Medulla oblongata (tissue), 1 donor: ENCODE measurements around the gene SHANK1.

Source experiments
- DNase-seq: peaks from one replicate; pipeline ENCODE4 v3.0.0-alpha.2; 2015; ENCODE audit errors: extremely low spot score

The SHANK1 gene

GRCh38 chr19:50686310-50687032 is 33.1 kb downstream of the SHANK1 start:
- DNase-seq = no peak

GRCh38 chr19:50679177-50680125 is 40.2 kb downstream of the SHANK1 start:
- peak; percentile 86 for DNase-seq

- no peak for DNase-seq
Measured at GRCh38 chr19:50678323-50678722, 41.3 kb downstream of the SHANK1 start.

GRCh38 chr19:50677636-50678035 is 42.0 kb downstream of the SHANK1 start:
- DNase-seq = no peak

- DNase-seq = no peak
Measured at GRCh38 chr19:50676625-50677197, 42.9 kb downstream of the SHANK1 start.

GRCh38 chr19:50673118-50673517 is 46.5 kb downstream of the SHANK1 start:
- no peak for DNase-seq

- DNase-seq = no peak
Measured at GRCh38 chr19:50670102-50670380, 49.6 kb downstream of the SHANK1 start.

GRCh38 chr19:50669302-50670101 is 50.1 kb downstream of the SHANK1 start:
- DNase-seq = peak; percentile 27

GRCh38 chr19:50668879-50669278 is 50.7 kb downstream of the SHANK1 start:
- DNase-seq = no peak

- DNase-seq = no peak
Measured at GRCh38 chr19:50668416-50668815, 51.2 kb downstream of the SHANK1 start.

- no peak for DNase-seq
Measured at GRCh38 chr19:50667759-50668231, 51.8 kb downstream of the SHANK1 start.

- no peak for DNase-seq
Measured at GRCh38 chr19:50667177-50667758, 52.3 kb downstream of the SHANK1 start.

- DNase-seq = no peak
Measured at GRCh38 chr19:50666346-50667176, 53.0 kb downstream of the SHANK1 start.

- no peak for DNase-seq
Measured at GRCh38 chr19:50664204-50664603, 55.4 kb downstream of the SHANK1 start.

GRCh38 chr19:50663482-50663790 is 56.2 kb downstream of the SHANK1 start:
- no peak for DNase-seq

GRCh38 chr19:50662651-50663481 is 56.7 kb downstream of the SHANK1 start:
- DNase-seq = no peak

GRCh38 chr19:50661766-50662650 is 57.6 kb downstream of the SHANK1 start:
- DNase-seq = no peak

GRCh38 chr19:50661023-50661422 is 58.6 kb downstream of the SHANK1 start:
- DNase-seq = no peak

GRCh38 chr19:50660088-50660366 is 59.6 kb downstream of the SHANK1 start:
- DNase-seq = no peak
